Activated effector memory CD4-positive, alpha-beta T cell treated with anti-CD3 and anti-CD28 coated beads, Interleukin-2, amount 50 U/mL, for 16 hours (primary cell): Measurements from ENCODE around the gene SIRT3.

Experiments used
- DNase-seq: peaks from one replicate; pipeline ENCODE4 v3.0.0-alpha.2; 2020

Gene SIRT3

GRCh38 chr11:214083-214482, 22.1 kb downstream of the SIRT3 start:
- DNase-seq = peak; percentile 51

- DNase-seq = peak; percentile 54
These were observed 23.0 kb downstream of the SIRT3 start for GRCh38 chr11:213111-213510.

- no peak for DNase-seq
These were observed 23.7 kb downstream of the SIRT3 start for GRCh38 chr11:212150-213100.

- DNase-seq = no peak
These were observed 24.4 kb downstream of the SIRT3 start for GRCh38 chr11:211741-212140.

- DNase-seq = peak; percentile 38
These were observed 24.8 kb downstream of the SIRT3 start for GRCh38 chr11:211295-211694.

- peak; percentile 59 for DNase-seq
These were observed 25.4 kb downstream of the SIRT3 start for GRCh38 chr11:210803-211180.

GRCh38 chr11:210122-210802, 25.9 kb downstream of the SIRT3 start:
- DNase-seq = peak; percentile 37

GRCh38 chr11:209275-210121, 26.6 kb downstream of the SIRT3 start:
- peak; percentile 68 for DNase-seq

GRCh38 chr11:208917-209260, 27.3 kb downstream of the SIRT3 start:
- no peak for DNase-seq

- DNase-seq = peak; percentile 94
These were observed 27.8 kb downstream of the SIRT3 start for GRCh38 chr11:208181-208916.

- DNase-seq = no peak
These were observed 28.3 kb downstream of the SIRT3 start for GRCh38 chr11:207863-208180.

- peak; percentile 99 for DNase-seq
These were observed 28.8 kb downstream of the SIRT3 start, which contains the start of the genes BET1L and RIC8A for GRCh38 chr11:207208-207862. BET1L (minus strand) TSS chr11:207399; CDS start chr11:207321, 78 bp downstream. RIC8A (plus strand) TSS chr11:207708; CDS start chr11:208855, 1,147 bp downstream.

GRCh38 chr11:206526-207207, 29.5 kb downstream of the SIRT3 start:
- DNase-seq = peak; percentile 69

GRCh38 chr11:206002-206384, 30.1 kb downstream of the SIRT3 start:
- peak; percentile 62 for DNase-seq

- DNase-seq = peak; percentile 60
These were observed 30.7 kb downstream of the SIRT3 start for GRCh38 chr11:205221-206001.

GRCh38 chr11:204587-205109, 31.5 kb downstream of the SIRT3 start:
- peak; percentile 52 for DNase-seq

GRCh38 chr11:203945-204586, 32.1 kb downstream of the SIRT3 start:
- DNase-seq = peak; percentile 36

GRCh38 chr11:203056-203944, 32.8 kb downstream of the SIRT3 start:
- DNase-seq = peak; percentile 61

GRCh38 chr11:202490-202889, 33.7 kb downstream of the SIRT3 start:
- peak; percentile 58 for DNase-seq
